Sigmoid colon (tissue), 7 donors: ENCODE results near the gene KIAA0586. TPM values are rescaled to one million over a fixed set of nuclear protein-coding genes. Genes with fewer than 3 reads are reported as not detected.
A peak's percentile ranks its signal among the peaks of the same experiment; 100 is the strongest.
"Not testable (repeated sequence)": the region's sequence is repeated elsewhere in the genome, so short reads cannot be mapped to it uniquely, and the experiment has no call there.

Experiments used
- DNase-seq: peaks from one replicate; pipeline ENCODE4 v3.0.0-alpha.2; 2019
- H3K27ac ChIP-seq, 4 donors: fragments of 200-600 bp; sonication (generic); one replicate each; pipeline ENCODE4 v1.5.1; 2016 to 2019; ENCODE audit warnings: mild to moderate bottlenecking in 1 of 4
- H3K27me3 ChIP-seq, 3 donors: fragments of 200-600 bp; sonication (generic); one replicate each; pipeline ENCODE4 v1.5.1; 2019; ENCODE audit warnings: mild to moderate bottlenecking in 1 of 3
- H3K36me3 ChIP-seq, 4 donors: fragments of 200-600 bp; sonication (generic); one replicate each; pipeline ENCODE4 v1.5.1; 2016 to 2019
- H3K4me1 ChIP-seq, 4 donors: fragments of 200-600 bp; sonication (generic); one replicate each; pipeline ENCODE4 v1.5.1; 2017 to 2019
- H3K4me3 ChIP-seq, 4 donors: fragments of 200-600 bp; sonication (generic); one replicate each; pipeline ENCODE4 v1.5.1; 2017 to 2019; ENCODE audit warnings: mild to moderate bottlenecking in 2 of 4, moderate library complexity in 1 of 4
- H3K9me3 ChIP-seq, 4 donors: fragments of 200-600 bp in 3 of 4; sonication (generic) in 3 of 4; one replicate each; pipeline versions ENCODE4 v1.5.1 to v1.6.1; 2013 to 2019
- EP300 ChIP-seq, 4 donors: sonication (generic); formaldehyde crosslinking; IDR thresholded peaks; one replicate each; pipeline ENCODE4 v1.6.1; 2017; ENCODE audit warnings: antibody characterized with exemption in 4 of 4
- POLR2A ChIP-seq, 2 donors: fragments of 450-650 bp; IDR thresholded peaks; one replicate each; pipeline ENCODE4 v1.6.1; 2016; ENCODE audit warnings: antibody characterized with exemption in 2 of 2, mild to moderate bottlenecking in 2 of 2, moderate library complexity in 2 of 2
- POLR2AphosphoS5 ChIP-seq, 4 donors: sonication (generic); formaldehyde crosslinking; IDR thresholded peaks; one replicate each; pipeline ENCODE4 v1.6.1; 2017; ENCODE audit warnings: antibody characterized with exemption in 4 of 4
- WGBS, 2 donors: extraction: QIAGEN DNeasy Blood & Tissue Kit; methylation state at CpG; one replicate each; pipeline ENCODE4 v1.1.7; 2013; 5-methylcytosine and 5-hydroxymethylcytosine counted together
- intact Hi-C: fragments of 100-400 bp; cut with DNase I; formaldehyde crosslinking; loops from one replicate; pipeline ENCODE4 v1.15.1; 2023
- polyA plus RNA-seq, 3 donors: library from polyadenylated mRNA; stranded (reverse); fragments of 200-250 nt; gene quantifications; one replicate each; pipeline ENCODE4 v1.2.3, GENCODE V29; 2013
- total RNA-seq, 4 donors: library from RNA; depleted of rRNA; stranded (reverse); fragments of >200 nt; gene quantifications; one replicate each; pipeline ENCODE4 v1.1.0, GENCODE V29; 2016
- TF ChIP-seq, protein P1 (sequence below), 4 experiments: fragments of 450-650 bp in 3 of 4; fragments of 200-600 bp in 1 of 4; IDR thresholded peaks; one replicate each; pipeline ENCODE4 v1.5.1; 2016 to 2019; ENCODE audit warnings: antibody characterized with exemption in 4 of 4, mild to moderate bottlenecking in 3 of 4, moderate library complexity in 2 of 4
- donor health status: healthy with polysubstance abuse.
- donor health status: Bipolar disorder and iron deficiency.
- donor health status: healthy.

The KIAA0586 gene
- total and polyA plus RNA-seq, 7 donors, result 2.5 to 20.2 (median 12.8) TPM

DNA sequence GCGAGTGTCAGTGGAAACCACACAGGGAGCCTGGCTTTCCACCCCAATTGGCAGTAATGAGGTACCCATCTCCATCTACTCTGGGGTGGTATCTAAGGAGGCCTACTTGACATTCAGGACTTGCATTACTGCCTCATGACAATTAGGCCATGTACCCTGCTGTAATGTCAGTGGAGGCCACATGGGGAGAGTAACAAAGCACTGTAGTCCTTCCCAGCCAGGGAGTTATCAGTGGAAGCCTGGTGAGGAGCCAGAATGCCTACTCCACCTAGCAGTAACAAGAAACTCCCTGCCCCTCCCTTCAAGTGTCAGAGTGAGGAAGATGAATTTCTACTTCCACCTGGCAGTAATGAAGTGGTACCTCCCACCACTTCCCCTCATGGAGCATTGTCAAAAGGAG is 12.7 kb upstream of the KIAA0586 start:
- H3K36me3 ChIP-seq, result peaks cover 5 to 66% (median 17%) of the 10 kb centered on the region in 4 donors
- H3K9me3 ChIP-seq, result no peaks in the 10 kb centered on the region
- no peak overlapping the region for H3K27ac ChIP-seq
- H3K27me3 ChIP-seq, result no peaks in the 10 kb centered on the region
- DNase-seq, result no peak
- intact Hi-C loops, result no loop called here
- WGBS, 2 donors, result 98% methylated on average over 1 of the region's 1 CpG
- no peaks in the 10 kb centered on the region for H3K4me1 ChIP-seq
- H3K4me3 ChIP-seq, result no peak overlapping the region
- TF ChIP-seq, protein P1, sequence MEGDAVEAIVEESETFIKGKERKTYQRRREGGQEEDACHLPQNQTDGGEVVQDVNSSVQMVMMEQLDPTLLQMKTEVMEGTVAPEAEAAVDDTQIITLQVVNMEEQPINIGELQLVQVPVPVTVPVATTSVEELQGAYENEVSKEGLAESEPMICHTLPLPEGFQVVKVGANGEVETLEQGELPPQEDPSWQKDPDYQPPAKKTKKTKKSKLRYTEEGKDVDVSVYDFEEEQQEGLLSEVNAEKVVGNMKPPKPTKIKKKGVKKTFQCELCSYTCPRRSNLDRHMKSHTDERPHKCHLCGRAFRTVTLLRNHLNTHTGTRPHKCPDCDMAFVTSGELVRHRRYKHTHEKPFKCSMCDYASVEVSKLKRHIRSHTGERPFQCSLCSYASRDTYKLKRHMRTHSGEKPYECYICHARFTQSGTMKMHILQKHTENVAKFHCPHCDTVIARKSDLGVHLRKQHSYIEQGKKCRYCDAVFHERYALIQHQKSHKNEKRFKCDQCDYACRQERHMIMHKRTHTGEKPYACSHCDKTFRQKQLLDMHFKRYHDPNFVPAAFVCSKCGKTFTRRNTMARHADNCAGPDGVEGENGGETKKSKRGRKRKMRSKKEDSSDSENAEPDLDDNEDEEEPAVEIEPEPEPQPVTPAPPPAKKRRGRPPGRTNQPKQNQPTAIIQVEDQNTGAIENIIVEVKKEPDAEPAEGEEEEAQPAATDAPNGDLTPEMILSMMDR (IDR thresholded peaks at IDR 0.05), result no peak

DNA sequence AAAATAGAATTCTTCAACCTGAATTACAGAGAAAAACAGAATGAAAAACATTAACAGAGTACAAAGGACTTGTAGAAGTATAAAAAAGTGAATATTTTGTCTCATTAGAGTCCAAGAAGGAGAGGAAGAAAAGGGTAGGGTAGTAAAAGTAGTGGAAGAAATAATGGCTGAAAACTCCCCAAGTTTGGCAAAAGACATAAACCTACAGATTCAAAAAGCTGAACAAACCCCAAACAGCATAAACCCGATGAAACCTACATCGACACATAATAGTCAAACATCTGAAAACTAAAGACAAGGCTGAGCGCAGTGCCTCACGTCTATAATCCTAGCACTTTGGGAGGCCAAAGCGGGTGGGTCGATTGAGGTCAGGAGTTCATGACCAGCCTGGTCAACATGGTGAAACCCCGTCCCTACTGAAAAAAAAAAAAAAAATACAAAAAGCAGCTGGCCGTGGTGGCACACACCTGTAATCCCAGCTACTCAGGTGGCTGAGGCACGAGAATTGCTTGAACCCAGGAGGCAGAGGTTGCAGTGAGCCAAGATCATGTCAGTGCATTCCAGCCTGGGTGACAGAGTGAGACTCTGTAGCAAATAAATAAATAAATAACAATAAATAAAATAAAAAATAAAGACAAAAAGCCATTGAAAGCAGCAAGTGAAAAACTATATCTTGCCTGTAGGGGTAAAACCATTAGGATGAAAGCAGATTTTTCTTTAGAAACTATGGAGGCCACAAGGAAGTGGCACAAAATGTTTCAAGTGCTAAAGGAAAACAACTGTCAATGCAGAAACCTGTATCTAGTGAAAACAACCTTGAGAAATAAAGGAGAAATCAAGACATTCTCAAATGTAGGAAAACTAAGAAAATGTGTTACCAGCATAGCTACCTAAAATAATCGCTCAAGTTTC is 11.6 kb upstream of the KIAA0586 start:
- no peak for TF ChIP-seq EP300 (IDR thresholded peaks at IDR 0.05)
- no peak for TF ChIP-seq POLR2AphosphoS5 (IDR thresholded peaks at IDR 0.05)
- TF ChIP-seq, protein P1 (IDR thresholded peaks at IDR 0.05), result no peak
- TF ChIP-seq POLR2A (IDR thresholded peaks at IDR 0.05), result no peak
- Histone ChIP-seq H3K27ac (no peak overlapping the region), H3K36me3 (peaks cover 0 to 64% (median 9%) of the 10 kb centered on the region in 4 donors), H3K9me3 (no peaks in the 10 kb centered on the region), H3K27me3 (no peaks in the 10 kb centered on the region), H3K4me3 (no peak overlapping the region), H3K4me1 (no peaks in the 10 kb centered on the region)
- no peak for DNase-seq
- WGBS, 2 donors, result 96 to 97% methylated on average over 10 of the region's 10 CpGs
- intact Hi-C loops, result no loop called here

DNA sequence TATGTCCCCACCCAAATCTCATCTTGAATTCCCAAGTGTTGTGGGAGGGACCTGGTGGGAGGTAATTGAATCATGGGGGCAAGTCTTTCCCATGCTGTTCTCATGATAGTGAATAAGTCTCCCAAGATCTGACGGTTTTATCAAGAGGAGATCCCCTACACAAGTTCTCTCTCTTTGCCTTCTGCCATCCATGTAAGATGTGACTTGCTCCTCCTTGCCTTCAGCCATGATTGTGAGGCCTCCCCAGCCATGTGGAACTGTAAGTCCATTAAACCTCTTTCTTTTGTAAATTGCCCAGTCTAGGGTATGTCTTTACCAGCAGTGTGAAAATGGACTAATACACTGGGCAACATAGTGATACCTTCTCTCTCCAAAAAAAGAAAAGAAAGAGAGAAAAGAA is 10.6 kb upstream of the KIAA0586 start:
- H3K4me3 ChIP-seq, intact Hi-C loops, H3K27me3 ChIP-seq, H3K4me1 ChIP-seq, DNase-seq, H3K27ac ChIP-seq, H3K9me3 ChIP-seq: not testable (repeated sequence)
- 97% methylated on average over 1 of the region's 1 CpG for WGBS, 2 donors
- peaks cover 0 to 64% (median 10%) of the 10 kb centered on the region in 4 donors for H3K36me3 ChIP-seq

DNA sequence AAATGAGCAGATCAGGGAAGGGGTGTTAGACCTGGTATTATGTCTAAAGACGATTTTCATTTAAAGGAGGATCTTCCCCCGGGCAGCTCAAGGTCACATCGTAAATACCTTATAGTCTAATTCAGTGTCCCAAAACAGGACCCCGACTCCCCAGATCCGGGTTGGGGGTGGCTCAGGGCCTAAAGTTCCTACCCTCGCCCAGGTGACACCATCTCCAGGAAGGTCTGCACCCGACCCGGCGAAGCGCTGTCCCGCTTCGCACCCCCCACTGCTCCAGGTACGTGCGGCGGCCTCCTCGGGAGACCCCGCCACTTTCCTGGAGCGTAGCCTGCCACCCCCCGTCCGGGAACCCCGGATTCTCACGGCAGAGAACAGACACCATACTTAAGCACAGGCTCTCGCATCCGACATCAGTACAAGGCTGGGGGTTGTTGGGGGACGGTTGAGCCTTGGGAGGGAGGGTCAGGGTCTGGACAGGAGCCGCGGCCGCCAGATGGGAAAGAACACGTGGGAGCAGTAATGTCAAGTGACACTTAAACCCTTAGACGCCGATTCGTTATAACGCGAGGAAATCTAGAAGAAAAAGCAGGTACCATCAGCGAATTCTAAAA is 744 bp upstream of the KIAA0586 start:
- DNase-seq, result peak; percentile 80
- WGBS, 2 donors, result 0% methylated on average over 35 of the region's 35 CpGs
- H3K36me3 ChIP-seq, result peaks cover 0 to 32% (median 1%) of the 10 kb centered on the region in 4 donors
- H3K4me3 ChIP-seq, result peak overlapping the region; percentile 78 to 88 (median 84)
- no peaks in the 10 kb centered on the region for H3K27me3 ChIP-seq
- H3K27ac ChIP-seq, result peak overlapping the region; percentile 87 to 96 (median 89)
- TF ChIP-seq POLR2A (IDR thresholded peaks at IDR 0.05) (no peak), EP300 (IDR thresholded peaks at IDR 0.05) (no peak), POLR2AphosphoS5 (IDR thresholded peaks at IDR 0.05) (no peak)
- peaks cover 0 to 34% (median 26%) of the 10 kb centered on the region in 4 donors for H3K4me1 ChIP-seq
- no peaks in the 10 kb centered on the region for H3K9me3 ChIP-seq
- intact Hi-C loops, result loop anchor here (2.0 to 10.0 kb wide), 2 partner anchors 128 to 1058 kb away; partner anchors contain the start of genes ARID4A, JKAMP and L3HYPDH

DNA sequence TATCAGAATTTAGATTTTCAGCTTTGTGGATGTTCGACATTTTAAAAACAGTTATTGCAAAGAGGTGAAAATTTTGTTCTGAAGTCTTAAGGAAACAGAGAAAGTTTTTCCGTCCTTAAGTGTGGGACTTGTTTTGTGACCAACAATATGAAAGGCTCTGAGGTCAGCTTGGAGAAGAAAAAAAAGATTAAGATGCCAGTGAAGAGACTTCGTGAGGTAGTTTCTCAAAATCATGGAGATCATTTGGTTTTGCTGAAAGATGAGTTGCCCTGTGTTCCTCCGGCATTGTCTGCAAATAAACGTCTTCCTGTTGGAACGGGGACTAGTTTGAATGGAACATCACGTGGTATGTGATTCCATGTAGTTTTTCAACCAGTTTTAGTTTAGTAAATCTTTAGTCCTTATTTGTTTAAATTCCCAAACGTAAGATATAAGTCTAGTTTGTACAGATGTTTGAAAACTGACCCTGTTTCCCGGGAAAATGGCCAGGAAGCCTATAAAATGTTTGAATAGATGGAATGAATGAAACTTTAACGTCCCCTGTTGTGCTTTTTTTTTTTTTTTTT is 682 bp downstream of the KIAA0586 start:
- TF ChIP-seq POLR2AphosphoS5 (IDR thresholded peaks at IDR 0.05) (no peak), EP300 (IDR thresholded peaks at IDR 0.05) (no peak)
- TF ChIP-seq, protein P1 (IDR thresholded peaks at IDR 0.05), result peak in 1 of 4 experiments; percentile 1
- Histone ChIP-seq H3K9me3 (no peaks in the 10 kb centered on the region), H3K27ac (peak overlapping the region; percentile 87 to 96 (median 89)), H3K4me1 (peaks cover 0 to 34% (median 26%) of the 10 kb centered on the region in 4 donors), H3K27me3 (no peaks in the 10 kb centered on the region), H3K36me3 (peaks cover 5 to 32% (median 10%) of the 10 kb centered on the region in 4 donors), H3K4me3 (peak overlapping the region; percentile 78 to 88 (median 84))
- no peak for DNase-seq
- intact Hi-C loops, result loop anchor here (10.0 kb wide), 1 partner anchor 1057 kb away; the partner anchor contains the start of genes JKAMP and L3HYPDH
- 0% methylated on average over 10 of the region's 10 CpGs for WGBS, 2 donors
